Posterior vena cava (tissue), 2 donors: ENCODE results near the gene SLC12A6. TPM values are rescaled to one million over a fixed set of nuclear protein-coding genes. Genes with fewer than 3 reads are reported as not detected.

Source experiments
- microRNA-seq, 2 donors: library from miRNA; unstranded; fragments of <30 nt; microRNA quantifications; one replicate each; pipeline ENCODE4 v1.2.0, GENCODE V29; 2020 to 2021; ENCODE audit warnings: borderline microRNAs expressed in 2 of 2
- total RNA-seq, 2 donors: library from RNA; stranded (reverse); fragmentation: NEBNext Ultra II Directional; extraction: Animal tissue kit (Norgen Biotek cat#: 25700); gene quantifications; one replicate each; pipeline ENCODE4 v1.2.1, GENCODE V29; 2021
- donor health status: DM: yes; HTN: yes; CAD: no.
- donor health status: DM: yes; HTN: yes; CAD: no.

SLC12A6 gene
- total RNA-seq, 2 donors from 2014 or later: 17.9 to 24.1 TPM

Small RNAs within 50 kb of the gene (microRNA-seq; reads per million reads assigned to microRNA genes)
- gene MIR1233-1: 0 reads per million in 2 donors

Other genes with a start within 250 kb of the SLC12A6 start
- gene EMC7, start 235.9 kb downstream of the SLC12A6 start, total RNA-seq: 10 to 100 TPM; 57.1 to 62.6 TPM
- 1 to 10 TPM; 1.2 to 1.4 TPM for gene PGBD4, start 235.7 kb downstream of the SLC12A6 start, total RNA-seq
- 10 to 100 TPM; 40.1 to 54.8 TPM for gene KATNBL1, start 127.7 kb downstream of the SLC12A6 start, total RNA-seq
- gene EMC4, start 112.8 kb downstream of the SLC12A6 start, total RNA-seq: 10 to 100 TPM; 70.6 to 72.8 TPM
- 100 to 1,000 TPM in 1 of 2 donors, 10 to 100 TPM in 1; 91.5 to 113 TPM for gene NOP10, start 5.4 kb upstream of the SLC12A6 start, total RNA-seq
- gene NUTM1, start 5.5 kb upstream of the SLC12A6 start, total RNA-seq: not detected
- gene LPCAT4, start 29.4 kb upstream of the SLC12A6 start, total RNA-seq: 10 to 100 TPM; 26.7 to 35.4 TPM
- gene GOLGA8A, start 100.0 kb upstream of the SLC12A6 start, total RNA-seq: 10 to 100 TPM; 18.2 to 43.5 TPM
- gene GOLGA8B, start 245.9 kb upstream of the SLC12A6 start, total RNA-seq: 10 to 100 TPM; 41.8 to 52.0 TPM